Endothelial cell of hepatic sinusoid (primary cell): Measurements from ENCODE around the gene RALGAPB.
"Not testable (repeated sequence)": the region's sequence is repeated elsewhere in the genome, so short reads cannot be mapped to it uniquely, and the experiment has no call there.

Source experiments
- in situ Hi-C: cut with HindIII; loops from 2 replicates; pipeline ENCODE4 v1.10.0; 2017; ENCODE audit warnings: low sequenced_read_pairs

The RALGAPB gene

GRCh38 chr20:38485041-38485440 is 12.4 kb downstream of the RALGAPB start:
- in situ Hi-C loops, result no loop called here

DNA sequence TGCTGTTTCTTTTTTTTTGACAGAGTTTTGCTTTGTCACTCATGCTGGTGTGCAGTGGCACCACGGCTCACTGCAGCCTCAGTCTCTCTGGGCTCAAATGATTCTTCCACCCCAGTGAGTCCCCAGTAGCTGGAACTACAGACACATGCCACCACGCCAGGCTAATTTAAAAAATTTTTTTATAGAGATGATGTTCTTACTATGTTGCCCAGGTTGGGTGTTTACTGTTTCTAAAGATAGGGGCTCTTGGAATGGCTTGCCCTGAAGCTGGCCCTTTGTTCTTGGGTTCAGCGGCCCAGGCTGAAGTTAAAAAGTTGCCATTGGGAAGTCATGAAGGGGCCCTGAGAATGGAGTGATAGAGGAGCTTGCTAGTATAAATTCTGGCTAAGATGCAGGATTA is 16.5 kb downstream of the RALGAPB start:
- in situ Hi-C loops, result no loop called here

DNA sequence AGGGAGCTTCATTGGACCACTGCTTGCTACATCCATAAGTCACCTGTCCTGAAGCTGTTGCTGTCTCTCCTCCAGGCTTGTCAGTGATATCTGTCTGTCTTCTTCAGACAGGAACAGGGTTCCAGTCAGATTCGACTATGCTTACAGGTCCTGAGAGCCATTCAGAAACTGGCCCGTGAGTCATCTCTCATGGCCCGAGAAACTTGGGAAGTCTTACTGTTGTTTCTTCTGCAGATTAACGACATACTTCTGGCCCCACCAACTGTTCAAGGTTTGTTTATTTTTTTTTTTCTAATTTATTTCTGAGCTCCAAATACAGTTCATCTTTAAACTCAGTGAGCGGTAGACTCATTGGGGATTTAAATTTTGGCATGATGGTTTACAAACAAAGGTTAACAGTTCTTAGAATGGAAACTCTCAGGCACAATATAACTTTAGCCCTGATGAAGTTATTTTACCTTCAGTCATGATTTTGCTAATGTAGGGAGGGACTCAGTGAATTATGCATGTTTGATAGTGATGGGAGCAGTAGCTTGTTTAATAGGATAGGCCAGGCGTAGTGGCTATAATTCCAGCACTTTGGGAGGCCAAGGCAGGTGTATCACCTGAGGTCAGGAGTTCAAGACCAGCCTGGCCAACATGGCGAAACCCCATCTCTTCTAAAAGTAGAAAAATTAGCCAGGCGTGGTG is 24.7 kb downstream of the RALGAPB start:
- in situ Hi-C loops, result no loop called here

- in situ Hi-C loops, result no loop called here
Observed at GRCh38 chr20:38498909-38499308, 26.3 kb downstream of the RALGAPB start.

- in situ Hi-C loops, result no loop called here
Observed at GRCh38 chr20:38499366-38499765, 26.7 kb downstream of the RALGAPB start.

DNA sequence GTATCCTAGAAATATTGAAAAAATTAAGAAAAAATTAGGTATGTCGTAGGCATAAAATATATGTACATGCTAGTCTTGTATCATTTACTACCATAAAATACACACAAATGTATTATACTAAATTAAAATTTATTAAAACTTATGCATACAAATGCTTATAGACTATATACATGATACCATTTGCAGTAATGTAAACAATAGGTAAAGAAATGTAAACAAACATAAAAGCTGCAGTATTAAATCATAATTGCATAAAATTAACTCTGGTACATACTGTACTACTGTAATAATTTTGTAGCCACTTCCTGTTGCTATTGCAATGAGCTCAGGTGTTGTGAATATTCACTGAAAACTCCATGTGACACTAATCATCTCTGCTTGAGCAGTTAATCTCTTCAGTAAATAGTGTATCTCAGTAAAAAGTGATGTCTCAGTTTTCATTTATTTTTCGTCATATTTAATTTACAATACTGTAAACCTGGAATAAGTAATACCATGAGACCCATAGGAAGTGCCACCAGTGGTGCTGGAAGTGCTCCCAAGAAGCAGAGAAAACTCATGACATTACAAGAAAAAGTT is 29.3 kb downstream of the RALGAPB start:
- in situ Hi-C loops, result no loop called here

GRCh38 chr20:38504368-38505090 is 31.9 kb downstream of the RALGAPB start:
- in situ Hi-C loops, result no loop called here

- in situ Hi-C loops, result no loop called here
Observed at GRCh38 chr20:38505091-38505455, 32.4 kb downstream of the RALGAPB start.

GRCh38 chr20:38511726-38512125 is 39.1 kb downstream of the RALGAPB start:
- in situ Hi-C loops, result not testable (repeated sequence)

DNA sequence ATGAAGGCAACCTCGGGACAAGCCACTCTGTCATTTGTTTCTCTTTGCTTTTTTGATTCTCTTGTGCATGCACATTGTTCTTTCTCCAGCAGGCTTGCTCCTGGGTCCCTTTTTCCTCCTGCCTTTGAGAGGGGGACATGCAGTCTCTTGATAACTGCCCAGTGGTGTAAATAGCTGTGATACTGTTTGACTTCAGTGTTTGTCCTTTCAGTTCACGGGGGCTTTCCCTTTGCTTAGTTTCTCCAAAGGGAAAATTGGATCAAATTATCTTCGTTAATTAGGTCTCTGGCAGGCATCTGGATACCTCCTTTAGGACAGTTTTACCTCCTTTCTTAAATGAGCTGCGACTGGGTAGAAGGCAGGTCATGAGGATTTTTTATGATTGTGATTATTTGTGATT is 41.5 kb downstream of the RALGAPB start:
- in situ Hi-C loops, result no loop called here

GRCh38 chr20:38514947-38515346 is 42.3 kb downstream of the RALGAPB start:
- in situ Hi-C loops, result no loop called here

DNA sequence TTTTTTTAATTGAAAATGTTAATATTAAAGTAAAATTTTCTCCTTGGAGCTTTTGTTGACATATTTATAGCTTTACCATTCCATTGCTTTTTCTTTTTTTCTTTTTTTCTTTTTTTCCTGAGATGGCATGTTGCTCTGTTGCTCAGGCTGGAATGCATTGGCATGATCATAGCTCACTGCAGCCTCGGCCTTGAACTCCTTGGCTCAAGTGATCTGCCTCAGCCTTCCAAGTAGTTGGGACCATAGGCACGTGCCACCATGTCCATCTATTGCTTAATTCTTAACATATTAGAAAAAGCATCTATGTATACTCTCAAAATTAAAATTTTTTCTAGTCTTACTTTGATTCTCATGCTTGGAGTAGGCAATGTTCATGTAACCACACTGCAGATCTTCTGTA is 43.0 kb downstream of the RALGAPB start:
- in situ Hi-C loops, result no loop called here

DNA sequence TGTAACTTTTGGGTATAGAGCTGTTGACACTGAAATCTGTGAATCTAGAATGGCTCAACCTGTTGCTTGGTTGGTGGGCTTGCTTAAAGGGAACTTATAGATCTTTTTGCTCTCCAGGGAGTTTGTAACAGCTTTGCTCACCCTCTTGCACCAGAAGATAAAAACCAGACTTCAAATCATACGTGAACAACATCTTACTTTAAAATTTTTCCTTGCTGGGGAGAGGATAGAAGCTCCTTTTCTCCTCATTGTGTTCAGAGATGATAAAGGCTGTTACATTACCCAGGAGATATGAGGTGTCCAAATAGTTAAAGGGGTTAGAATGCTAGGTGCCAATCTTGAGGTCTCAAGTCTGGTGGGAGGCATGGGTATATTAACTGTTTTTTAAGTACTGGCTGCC is 46.8 kb downstream of the RALGAPB start:
- in situ Hi-C loops, result no loop called here

DNA sequence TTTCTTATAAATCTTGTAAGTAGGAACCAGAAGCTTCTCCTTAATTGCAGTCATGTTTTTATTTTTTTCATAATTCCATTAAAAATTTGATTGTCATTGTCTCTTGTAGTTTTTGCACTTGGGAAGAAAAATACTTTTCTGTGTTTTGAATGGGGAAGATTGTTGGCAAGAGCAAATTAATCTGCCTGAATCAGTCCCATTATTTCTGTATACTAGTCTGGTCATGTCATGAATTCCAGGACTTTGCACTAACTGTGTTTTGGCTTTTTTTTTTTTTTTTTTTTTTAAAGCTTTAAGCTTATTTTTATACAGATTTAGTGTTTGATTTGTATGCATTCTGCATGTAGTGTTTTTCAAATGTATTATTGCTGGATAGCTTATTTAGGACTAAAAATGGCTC is 47.6 kb downstream of the RALGAPB start:
- in situ Hi-C loops, result no loop called here

DNA sequence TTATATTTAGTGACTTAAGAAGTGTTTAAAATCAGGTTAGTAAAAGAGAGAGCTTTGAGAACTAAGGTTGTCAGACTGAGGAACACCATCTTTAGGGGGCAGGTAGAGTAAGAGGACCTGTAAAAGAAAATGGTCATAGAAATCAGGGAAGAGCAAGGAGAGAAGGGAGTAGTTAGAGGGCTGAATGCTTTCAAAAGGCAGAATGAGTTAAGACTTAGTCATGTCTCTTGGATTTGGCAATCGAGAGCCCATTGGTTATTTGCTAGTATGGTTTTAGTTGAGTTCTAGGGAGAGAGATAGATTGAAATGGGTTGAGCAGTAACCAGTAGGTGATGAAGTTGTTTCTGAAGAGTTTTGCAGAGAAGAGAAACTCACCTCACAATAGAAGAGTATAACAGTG is 51.1 kb downstream of the RALGAPB start:
- in situ Hi-C loops, result no loop called here

- in situ Hi-C loops, result no loop called here
Observed at GRCh38 chr20:38528167-38528566, 55.5 kb downstream of the RALGAPB start.

- in situ Hi-C loops, result no loop called here
Observed at GRCh38 chr20:38531021-38531420, 58.4 kb downstream of the RALGAPB start.

- in situ Hi-C loops, result no loop called here
Observed at GRCh38 chr20:38534756-38535155, 62.1 kb downstream of the RALGAPB start.

DNA sequence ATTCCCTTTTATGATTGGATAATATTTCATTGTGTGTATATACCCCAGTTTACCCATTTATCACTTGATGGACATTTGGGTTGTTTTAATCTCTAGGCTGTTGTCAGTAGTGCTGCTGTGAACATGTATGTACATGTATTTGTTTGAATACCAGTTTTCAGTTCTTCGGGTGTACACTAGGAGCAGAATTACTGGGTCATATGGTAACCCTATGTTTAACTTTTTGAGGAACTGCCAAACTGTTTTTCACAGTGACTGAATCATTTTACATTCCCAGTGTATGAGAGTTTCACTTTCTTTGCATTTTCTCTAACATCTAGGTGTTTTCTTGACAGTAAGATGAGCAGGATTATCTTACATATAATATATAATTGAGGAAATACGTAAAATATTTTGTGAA is 63.7 kb downstream of the RALGAPB start:
- in situ Hi-C loops, result no loop called here

GRCh38 chr20:38537176-38537575 is 64.5 kb downstream of the RALGAPB start:
- in situ Hi-C loops, result no loop called here

DNA sequence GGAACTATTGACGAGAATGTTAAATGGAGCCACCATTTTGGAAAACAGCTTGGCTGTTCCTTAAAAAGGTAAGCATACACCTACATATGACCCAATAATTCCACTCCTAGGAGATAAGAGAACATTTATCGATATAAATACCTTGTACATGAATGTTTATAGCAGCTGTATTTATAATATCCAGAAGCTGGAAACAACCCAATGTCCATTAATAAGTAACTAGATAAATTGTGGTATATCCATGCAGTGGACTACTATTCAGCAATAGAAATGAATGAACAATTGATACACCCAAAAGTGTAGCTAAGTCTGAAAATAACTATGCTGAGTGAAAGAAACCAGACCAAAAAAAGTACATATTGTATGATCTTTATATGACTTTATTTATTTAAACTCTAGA is 66.1 kb downstream of the RALGAPB start:
- in situ Hi-C loops, result no loop called here
